SK-N-SH (cell line): ENCODE results near the gene UNC50.
"Not testable (repeated sequence)": the region's sequence is repeated elsewhere in the genome, so short reads cannot be mapped to it uniquely, and the experiment has no call there.

ENCODE experiments used
- TAF1 ChIP-seq: IDR thresholded peaks from 2 replicates; pipeline ENCODE4 v1.6.1; 2012; ENCODE audit warnings: low read depth, mild to moderate bottlenecking, low read length, moderate library complexity, borderline replicate concordance
- TF ChIP-seq, protein P1 (sequence below): fragments of 200-600 bp; sonication (generic); IDR thresholded peaks from 2 replicates; pipeline ENCODE4 v1.6.1; 2017; ENCODE audit warnings: antibody characterized with exemption, mild to moderate bottlenecking, moderate library complexity

DNA sequence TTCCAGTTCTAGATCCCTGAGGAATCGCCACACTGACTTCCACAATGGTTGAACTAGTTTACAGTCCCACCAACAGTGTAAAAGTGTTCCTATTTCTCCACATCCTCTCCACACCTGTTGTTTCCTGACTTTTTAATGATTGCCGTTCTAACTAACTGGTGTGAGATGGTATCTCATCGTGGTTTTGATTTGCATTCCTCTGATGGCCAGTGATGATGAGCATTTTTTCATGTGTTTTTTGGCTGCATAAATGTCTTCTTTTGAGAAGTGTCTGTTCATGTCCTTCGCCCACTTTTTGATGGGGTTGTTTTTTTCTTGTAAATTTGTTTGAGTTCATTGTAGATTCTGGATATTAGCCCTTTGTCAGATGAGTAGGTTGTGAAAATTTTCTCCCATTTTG, 13.7 kb upstream of the UNC50 start:
- TF ChIP-seq, protein P1, sequence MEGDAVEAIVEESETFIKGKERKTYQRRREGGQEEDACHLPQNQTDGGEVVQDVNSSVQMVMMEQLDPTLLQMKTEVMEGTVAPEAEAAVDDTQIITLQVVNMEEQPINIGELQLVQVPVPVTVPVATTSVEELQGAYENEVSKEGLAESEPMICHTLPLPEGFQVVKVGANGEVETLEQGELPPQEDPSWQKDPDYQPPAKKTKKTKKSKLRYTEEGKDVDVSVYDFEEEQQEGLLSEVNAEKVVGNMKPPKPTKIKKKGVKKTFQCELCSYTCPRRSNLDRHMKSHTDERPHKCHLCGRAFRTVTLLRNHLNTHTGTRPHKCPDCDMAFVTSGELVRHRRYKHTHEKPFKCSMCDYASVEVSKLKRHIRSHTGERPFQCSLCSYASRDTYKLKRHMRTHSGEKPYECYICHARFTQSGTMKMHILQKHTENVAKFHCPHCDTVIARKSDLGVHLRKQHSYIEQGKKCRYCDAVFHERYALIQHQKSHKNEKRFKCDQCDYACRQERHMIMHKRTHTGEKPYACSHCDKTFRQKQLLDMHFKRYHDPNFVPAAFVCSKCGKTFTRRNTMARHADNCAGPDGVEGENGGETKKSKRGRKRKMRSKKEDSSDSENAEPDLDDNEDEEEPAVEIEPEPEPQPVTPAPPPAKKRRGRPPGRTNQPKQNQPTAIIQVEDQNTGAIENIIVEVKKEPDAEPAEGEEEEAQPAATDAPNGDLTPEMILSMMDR: not testable (repeated sequence)
- TF ChIP-seq TAF1: not testable (repeated sequence)
